SK-N-SH treated with all-trans-retinoic acid at 6 μM for 48 hours (cell line): ENCODE results near the gene GMPR2.

Source experiments
- CREB5 ChIP-seq: fragments of 250-450 bp; sonication (Bioruptor Pico); IDR thresholded peaks from 2 replicates; pipeline ENCODE4 v1.5.1; 2020; ENCODE audit warnings: low read depth, mild to moderate bottlenecking, moderate library complexity
- POU6F1 ChIP-seq: fragments of 250-450 bp; sonication (Bioruptor Pico); IDR thresholded peaks from 2 replicates; pipeline ENCODE4 v1.8.0; 2021; ENCODE audit warnings: low read depth, mild to moderate bottlenecking, moderate library complexity, borderline replicate concordance
- ZC3H10 ChIP-seq: fragments of 250-450 bp; sonication (Bioruptor Pico); IDR thresholded peaks from 2 replicates; pipeline ENCODE4 v1.5.1; 2021; ENCODE audit warnings: mild to moderate bottlenecking, moderate library complexity

- no peak for TF ChIP-seq ZC3H10 (CRISPR knock-in tag)
- TF ChIP-seq CREB5 (CRISPR knock-in tag): no peak
- no peak for TF ChIP-seq POU6F1
Observed at GRCh38 chr14:24251880-24252288, 19.2 kb downstream of the GMPR2 start.
